Hepatocyte (in vitro differentiated cells): ENCODE data around the gene HOXD9.

Experiments used
- EZH2 ChIP-seq: fragments of 200-600 bp; sonication (generic); IDR thresholded peaks from 2 replicates; pipeline ENCODE4 v1.6.1; 2016; ENCODE audit warnings: antibody characterized with exemption, mild to moderate bottlenecking, borderline replicate concordance
- TF ChIP-seq, protein P1 (sequence below): fragments of 200-600 bp; sonication (generic); IDR thresholded peaks from 2 replicates; pipeline ENCODE4 v1.5.1; 2016; ENCODE audit warnings: antibody characterized with exemption, mild to moderate bottlenecking; ENCODE audit not compliant: poor library complexity

- TF ChIP-seq, protein P1, sequence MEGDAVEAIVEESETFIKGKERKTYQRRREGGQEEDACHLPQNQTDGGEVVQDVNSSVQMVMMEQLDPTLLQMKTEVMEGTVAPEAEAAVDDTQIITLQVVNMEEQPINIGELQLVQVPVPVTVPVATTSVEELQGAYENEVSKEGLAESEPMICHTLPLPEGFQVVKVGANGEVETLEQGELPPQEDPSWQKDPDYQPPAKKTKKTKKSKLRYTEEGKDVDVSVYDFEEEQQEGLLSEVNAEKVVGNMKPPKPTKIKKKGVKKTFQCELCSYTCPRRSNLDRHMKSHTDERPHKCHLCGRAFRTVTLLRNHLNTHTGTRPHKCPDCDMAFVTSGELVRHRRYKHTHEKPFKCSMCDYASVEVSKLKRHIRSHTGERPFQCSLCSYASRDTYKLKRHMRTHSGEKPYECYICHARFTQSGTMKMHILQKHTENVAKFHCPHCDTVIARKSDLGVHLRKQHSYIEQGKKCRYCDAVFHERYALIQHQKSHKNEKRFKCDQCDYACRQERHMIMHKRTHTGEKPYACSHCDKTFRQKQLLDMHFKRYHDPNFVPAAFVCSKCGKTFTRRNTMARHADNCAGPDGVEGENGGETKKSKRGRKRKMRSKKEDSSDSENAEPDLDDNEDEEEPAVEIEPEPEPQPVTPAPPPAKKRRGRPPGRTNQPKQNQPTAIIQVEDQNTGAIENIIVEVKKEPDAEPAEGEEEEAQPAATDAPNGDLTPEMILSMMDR = no peak
- peak; percentile 92 for TF ChIP-seq EZH2
Measured at GRCh38 chr2:176158855-176159662, 36.5 kb downstream of the HOXD9 start.
